GM19328 (cell line): ENCODE measurements around the gene MYLK2.

Source experiments
- ATAC-seq: cut with Tn5 transposase; IDR thresholded peaks from one replicate; pipeline ENCODE4 v1.9.1; 2021; ENCODE audit warnings: mild to moderate bottlenecking, moderate library complexity; ENCODE audit not compliant: unreplicated experiment

MYLK2 gene

DNA sequence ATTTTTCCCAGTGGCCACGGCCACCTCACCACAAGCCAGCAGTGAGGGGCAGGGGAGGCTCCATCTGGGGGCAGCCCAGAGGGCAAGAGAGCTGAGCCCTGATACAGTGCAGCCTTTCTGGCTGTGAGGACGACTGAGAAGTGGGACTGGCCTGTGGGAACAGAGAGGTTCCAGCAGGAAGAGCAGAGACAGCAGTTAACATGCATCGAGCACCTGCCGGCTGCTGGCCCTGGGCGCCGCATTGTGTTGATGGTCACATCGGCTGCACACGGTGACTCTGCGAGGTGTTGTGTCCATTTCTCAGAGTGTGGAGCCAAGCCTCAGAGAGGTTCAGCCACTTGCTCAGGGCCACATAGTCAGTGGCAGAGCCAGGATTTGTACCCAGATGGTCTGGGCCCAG lies 16.4 kb downstream of the MYLK2 start:
- no peak for ATAC-seq

DNA sequence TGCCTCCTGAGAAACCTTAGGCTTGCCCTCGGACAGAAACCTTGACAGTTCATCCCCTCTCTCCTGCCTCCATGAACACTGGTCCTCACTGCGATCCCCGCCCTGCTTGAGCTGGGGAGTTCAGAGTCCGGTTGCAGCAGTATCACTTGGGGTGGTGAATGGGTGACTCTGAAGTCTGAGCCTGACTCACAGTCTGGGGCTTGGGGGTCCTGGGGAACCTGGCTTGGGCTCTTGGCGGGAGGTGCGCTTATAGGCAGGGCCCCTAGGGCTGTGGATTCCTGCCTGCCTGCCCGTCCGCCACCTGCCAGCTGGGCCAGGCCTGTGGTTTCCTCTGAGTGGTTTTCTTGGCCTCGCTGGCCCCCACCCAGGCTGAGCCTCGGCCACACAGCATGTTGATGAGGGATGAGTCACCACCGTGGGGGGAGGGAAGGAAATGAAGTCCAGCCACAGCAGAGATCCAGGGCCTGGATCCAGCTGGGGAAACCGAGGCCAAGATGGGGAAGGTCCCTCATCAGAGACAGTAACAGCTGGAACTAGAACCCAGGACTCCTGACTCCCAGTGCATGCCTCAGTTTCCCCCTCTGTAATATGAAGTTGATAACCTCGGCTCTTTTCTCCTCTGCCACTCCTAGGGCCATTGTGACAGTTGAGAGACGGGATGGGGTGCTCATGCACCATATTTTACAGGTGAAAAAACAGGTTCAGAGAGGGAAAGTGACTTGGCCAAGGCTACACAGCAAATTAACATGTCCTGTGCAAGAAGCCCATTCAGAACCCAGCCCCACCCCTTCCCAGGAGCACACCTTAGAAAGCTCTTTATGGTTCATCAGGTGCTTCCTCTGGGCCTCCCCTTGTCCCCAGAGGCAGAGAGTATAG lies 17.1 kb downstream of the MYLK2 start:
- no peak for ATAC-seq

DNA sequence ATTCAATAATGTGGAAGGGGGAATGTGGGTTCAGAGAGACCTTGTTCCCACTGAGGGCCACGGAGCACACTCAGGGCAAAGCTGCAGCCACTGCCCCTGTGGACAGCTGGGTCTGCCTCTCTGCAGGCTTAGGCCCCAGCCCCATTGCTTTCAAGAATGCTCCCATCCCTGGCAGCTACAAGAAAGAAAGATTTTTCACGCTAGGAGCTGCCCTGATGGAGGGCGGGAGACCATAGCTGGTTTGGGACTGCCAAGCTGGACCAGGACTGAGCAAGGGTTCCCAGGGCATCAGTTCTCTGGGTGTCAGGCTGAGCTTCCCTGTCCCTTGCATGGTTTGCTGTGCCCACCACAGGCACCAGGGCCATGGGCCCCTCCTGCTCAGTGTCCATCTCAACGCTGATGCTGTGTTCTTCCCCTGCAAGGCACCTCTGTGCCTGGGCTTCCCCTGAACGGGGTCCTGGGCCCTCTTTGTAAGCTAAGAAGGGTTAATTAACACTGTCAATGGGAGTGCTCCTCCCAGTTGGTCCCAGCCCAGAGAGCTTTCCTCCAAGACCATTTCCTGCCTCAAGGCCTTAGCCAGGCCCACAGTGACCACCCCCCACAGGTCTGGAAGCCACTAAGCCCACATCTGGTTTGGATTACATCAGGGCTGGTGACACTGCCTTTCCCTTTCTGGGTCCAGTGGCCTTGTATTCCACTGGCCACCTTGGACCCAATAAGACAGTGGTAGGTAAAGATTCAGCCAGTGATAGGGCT lies 17.9 kb downstream of the MYLK2 start:
- no peak for ATAC-seq

DNA sequence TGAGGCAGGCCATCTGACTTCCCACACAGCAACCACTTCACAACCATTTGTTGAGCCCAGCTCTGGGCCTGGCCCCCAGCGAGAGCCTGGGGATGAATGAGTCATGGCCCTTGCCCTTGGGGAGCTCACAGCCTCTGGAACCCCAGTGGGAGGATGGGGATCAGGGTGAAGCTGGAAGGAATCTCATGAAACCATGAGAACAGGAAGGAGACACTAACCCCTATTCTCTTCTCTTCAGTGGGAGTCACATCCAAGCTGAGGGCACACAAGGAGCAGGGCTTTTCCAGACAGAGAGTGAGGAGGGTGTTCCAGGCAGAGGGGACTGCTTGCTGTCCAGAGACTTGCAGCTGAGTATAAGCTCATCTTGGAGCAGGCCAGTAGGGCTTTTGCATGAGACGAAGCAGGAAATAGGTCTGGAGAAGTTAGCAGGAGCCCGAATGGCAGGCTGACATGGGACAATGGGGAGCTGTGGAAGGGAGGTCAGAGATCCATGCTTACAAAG lies 18.8 kb downstream of the MYLK2 start:
- no peak for ATAC-seq

DNA sequence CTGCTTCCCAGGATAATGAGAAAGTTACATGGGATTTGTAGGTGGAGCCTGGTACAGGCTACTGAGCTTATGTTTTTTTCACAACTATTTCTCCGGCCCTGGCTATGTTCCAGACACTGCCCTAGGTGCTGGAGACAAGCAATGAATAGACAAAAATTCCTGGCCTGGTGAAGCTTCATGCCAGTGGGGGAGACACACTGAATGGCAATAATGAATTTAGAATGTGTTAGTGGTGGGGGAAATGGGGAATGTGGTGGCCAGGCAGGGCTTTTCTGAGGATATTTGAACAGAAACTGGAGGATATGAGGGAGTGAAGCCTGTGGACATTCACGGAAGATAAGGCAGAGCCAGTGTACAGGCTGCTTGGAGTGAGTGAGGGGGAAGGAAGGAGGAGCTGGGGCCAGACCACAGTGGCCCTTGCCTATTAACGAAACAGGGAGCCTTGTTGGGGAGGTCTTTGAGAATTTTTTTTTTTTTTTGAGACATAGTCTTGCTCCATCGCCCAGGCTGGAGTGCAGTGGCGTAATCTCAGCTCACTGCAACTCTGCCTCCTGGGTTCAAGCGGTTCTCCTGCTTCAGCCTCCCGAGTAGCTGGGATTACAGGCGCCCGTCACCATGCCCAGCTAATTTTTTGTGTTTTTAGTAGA lies 19.6 kb downstream of the MYLK2 start:
- no peak for ATAC-seq

DNA sequence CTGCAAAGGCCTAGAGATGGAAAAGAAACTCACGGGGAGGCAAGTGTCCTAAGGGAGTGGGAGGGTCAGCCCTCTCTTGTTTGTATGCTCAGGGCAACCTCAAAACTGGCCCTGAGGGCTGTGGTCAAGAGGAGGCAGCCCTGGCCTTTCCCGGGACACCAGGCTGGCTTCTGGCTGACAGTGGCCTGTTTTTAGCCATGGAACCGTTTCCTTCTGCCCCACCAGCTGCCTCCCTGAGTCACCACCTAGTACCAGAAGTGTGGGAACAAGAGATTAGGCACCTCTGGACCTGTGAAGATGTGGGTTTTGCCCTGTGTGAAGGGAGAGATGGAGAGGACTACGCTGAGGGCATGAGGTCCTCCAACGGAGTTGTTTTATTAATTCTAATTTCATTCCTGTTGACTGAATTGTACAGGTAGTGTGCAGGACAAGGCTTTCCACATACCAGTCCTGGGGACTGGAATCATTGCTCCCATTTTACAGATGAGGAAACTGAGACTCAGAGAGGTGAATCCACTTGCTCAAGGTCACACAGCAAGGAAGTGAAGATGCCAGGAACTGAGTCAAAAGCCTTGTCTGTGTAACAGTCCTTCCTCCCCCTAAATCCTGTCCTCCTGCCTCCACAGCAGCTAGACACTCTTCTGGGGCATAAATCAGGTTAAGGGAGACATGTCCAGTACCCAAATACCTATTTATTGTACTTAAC lies 20.8 kb downstream of the MYLK2 start:
- ATAC-seq, result no peak

DNA sequence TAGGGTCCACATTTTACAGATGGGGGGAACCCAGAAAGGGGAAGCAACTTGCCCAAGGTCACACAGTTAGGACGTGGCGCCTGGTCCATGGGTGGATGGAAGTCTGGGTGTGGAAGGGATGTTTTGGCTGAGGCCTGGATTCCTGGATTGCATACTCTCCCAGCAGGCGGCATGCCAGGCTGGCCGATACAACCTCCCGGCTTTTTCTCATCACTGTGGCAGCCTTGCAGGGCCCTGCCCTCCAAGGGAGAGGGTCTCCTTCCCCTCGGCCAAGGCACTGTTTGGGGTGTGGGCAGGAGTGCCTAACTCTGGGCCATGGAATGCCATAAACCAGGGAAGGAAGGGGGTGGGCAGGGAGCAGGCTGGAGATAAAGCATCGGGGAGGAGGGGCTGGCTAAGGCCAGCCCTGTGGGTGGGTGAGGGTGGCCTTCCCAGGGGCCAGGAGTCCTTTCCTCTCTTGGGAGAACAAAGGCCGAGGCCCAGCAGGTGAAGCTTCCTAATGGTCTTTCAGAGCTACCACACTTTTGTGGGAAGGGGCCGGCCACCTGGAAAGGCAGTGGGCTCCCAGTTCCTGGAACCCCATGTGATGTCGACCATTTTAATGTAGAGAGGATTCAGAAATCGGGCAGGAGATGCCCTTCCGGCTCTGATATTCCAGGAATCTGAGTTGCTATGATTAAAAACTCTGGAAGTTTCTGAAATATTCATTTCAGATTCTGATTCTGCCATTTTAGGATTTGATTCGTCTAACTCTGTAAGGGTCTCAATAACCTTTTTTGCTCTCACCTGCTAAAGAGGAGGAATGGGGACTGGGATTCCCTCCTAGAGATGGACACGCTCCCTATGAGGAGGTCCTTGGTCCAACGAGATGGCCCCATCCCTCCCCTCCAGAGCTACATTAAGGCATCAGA lies 22.0 kb downstream of the MYLK2 start:
- ATAC-seq, result no peak

DNA sequence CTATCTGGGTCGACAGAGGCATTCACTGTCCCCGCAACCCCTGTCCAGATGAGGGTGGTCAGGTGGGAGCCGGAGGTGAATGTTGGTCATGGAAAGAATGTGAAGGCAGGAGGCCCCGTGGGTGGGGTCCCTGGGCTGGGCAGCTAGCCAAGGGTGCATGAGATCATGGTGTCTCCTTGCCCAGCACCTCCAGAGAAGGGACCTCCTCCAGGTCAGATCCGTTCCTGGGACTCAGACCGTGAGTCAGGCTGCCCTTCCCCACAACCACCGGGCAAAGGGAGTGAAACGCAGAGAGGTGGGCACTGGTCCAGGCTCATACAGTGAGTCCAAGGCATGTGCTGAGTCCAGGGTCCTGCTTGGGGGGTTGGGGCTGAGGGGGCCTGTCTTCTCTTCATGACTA lies 22.8 kb downstream of the MYLK2 start:
- ATAC-seq, result no peak

DNA sequence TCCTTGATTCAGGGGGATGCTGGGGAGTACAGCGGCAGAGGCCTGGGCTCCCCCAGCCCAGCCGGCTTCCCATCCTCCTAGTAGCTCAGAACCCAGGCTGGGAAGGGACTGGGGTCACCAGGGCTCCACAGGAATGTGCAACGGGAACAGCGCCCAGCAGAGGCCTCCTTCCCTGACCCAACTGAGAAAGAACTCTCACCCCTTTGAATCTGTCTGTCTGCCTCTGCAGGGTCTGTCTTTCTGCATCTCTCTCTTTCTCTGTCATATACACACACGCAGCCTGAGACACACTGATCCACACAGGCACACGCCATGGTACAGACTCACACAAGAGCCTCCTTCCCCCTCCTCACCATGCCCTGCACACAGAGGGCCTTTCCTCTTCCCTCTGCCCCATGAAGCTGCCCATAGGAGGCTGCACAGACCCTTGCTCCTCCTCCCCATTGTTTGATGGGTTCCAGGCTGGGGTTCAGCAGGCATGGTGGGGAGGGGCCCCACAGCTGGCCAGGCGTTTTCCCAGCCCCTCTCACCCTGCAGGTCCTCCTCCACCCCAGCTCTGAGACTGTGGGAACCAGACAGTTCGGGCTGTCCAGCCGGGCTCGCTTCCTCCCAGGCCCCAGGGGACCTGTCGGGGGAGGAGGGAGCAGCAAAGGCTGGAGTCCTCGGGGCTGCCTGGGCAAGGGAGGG lies 23.5 kb downstream of the MYLK2 start:
- no peak for ATAC-seq

DNA sequence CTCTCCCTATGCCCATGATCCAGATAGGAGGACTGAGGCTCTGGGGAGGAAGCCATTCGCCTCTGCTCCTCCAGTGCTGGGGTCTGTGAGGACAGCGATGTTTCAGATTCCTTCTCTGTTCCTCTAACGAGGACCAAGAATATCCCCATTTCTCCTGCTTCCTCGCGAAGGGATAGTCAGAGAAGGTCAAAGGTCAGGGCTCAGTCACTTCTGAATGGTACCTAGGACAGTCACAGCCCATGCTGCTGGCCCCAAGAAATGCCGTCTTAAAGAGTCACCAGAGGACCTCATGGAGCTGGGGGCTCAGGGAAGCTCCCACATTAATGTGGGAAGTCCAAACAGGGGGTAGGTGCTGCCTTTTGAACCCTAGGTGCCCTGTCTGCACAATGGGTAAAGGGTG lies 24.1 kb downstream of the MYLK2 start:
- ATAC-seq, result no peak

DNA sequence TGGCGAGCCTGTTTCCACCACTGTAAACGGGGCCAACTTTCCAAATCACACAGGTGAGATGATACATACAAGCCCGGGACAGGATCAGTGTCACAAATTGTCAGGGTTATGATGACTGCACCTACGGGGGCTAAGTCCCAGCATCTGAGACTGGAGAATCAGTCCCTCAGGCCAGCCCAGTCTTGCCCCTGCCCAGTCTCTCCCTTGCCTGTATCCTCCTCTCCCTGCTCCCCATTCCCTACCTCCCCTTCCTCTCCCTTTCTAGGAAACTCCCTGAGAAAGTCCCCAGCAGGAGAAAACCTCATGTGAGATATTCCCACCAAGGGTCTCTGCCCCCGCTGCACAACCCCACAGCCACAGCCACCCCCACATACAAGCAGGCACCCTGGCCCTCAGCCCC lies 24.7 kb downstream of the MYLK2 start:
- no peak for ATAC-seq

DNA sequence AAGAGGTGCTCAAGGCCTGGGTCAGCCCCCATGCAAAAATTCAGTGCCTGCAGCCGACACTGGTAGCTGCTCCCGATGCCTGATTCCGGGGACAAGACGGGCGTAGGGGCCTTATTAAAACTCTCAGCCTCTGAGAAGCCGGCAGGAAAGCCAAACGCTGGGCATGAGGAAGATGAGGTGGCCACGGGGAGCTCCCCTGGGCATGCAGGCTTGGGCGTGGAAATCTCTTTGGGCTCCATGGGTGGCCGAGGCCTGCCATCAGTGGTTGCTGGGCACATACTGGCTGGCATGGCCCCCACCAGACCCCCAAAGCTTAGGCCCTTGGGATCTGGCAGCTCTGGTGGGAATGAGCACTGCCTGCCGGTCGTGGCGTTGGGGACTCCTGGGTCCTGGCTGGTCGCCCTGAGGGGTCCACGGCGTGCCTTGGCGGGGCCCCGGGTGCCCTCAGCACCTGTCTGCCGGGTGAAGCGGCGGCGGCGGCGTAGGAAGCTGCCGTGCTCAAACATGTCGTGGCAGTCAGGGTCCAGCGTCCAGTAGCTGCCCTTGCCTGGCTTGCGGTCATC lies 25.7 kb downstream of the MYLK2 start:
- ATAC-seq, result no peak

DNA sequence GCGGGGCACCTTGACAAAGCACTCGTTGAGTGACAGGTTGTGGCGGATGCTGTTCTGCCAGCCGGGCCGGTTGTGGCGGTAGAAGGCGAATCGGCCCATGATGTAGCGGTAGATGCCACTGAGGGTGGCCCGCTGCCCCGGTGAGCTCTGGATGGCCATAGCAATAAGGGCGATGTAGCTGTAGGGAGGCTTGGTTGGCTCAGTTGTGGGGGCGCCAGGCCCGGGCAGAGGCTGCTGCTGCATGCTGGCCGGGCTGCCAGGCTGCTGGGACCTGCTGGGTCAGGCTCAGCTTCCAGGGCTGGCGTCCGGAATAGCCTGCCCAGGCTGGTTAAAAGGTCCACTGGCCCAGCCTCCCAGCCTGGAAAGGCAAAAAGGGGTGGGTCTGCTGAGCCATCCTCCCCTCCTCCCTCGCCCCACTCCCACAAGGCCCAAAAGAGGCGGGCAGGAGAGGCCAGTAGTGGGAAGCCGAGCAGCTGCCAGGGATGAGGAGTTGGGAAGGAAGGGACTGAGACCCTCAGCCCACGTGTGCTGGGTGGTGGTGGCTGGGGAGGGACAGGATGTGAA lies 26.2 kb downstream of the MYLK2 start, which contains the start of gene FOXS1:
Gene FOXS1 (minus strand): TSS at position 305 of the 564 bp plus-strand sequence. CDS start 62 bp downstream, at position 243.
- ATAC-seq, result no peak

DNA sequence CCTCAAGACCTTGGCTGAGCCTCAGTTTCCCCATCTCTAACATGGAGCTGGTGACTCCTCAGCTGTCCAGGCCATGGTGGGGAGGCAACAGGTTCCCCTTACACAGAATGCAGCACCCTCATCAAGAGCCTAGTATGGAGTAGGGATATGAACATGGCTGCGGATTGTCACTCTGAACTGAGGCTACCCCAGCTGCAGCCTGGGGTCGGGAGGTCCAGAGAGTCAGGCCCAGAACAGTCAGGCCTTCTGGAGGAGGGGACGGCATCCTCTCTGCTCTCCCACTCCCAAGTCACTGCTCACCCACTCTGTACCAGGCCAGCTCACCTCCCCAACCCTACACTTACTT lies 27.6 kb downstream of the MYLK2 start:
- ATAC-seq, result no peak

DNA sequence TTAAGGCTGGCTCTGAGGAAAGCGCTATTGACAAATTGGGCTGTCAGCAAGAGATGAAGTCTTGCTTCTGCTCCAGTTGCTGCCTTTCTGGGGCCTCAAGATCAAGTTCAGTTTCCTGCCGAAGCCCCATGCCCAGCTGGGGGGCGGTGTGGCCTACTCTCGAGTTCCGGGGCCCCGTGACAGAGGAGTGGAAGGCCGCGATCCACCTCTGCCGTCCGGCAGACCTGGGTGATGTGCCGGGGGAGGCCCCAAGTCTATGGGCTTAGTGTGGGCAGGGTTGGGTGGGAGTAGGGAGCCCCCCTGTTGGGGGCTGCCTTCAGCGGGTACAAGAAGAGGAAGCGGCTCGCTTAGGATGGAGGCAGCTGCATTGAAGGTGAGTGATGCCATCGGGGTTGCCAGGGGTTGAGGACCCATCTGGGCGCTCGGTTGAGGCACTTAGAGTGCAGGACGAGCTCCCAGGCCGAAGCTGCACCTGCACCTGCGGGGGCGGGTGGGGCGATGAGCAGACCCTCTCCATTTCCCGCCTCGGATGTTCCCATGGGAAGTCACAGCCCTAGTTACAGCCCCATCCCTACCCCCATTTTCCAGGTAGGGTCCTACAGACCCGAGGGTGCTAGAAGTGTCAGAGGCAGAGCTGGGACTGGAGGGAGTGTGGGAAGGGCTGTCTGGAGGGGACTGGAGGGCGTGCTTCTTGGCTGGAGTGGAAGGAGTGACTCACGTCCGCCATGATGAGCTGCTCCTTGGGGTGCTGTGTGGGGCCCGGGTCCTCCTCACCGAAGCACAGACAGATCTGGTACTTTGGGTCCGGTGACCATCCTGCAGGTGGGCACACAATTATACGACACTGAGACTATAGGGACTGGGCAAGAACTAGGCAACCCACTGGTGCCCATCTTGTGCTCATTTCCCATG lies 29.2 kb downstream of the MYLK2 start:
- no peak for ATAC-seq

DNA sequence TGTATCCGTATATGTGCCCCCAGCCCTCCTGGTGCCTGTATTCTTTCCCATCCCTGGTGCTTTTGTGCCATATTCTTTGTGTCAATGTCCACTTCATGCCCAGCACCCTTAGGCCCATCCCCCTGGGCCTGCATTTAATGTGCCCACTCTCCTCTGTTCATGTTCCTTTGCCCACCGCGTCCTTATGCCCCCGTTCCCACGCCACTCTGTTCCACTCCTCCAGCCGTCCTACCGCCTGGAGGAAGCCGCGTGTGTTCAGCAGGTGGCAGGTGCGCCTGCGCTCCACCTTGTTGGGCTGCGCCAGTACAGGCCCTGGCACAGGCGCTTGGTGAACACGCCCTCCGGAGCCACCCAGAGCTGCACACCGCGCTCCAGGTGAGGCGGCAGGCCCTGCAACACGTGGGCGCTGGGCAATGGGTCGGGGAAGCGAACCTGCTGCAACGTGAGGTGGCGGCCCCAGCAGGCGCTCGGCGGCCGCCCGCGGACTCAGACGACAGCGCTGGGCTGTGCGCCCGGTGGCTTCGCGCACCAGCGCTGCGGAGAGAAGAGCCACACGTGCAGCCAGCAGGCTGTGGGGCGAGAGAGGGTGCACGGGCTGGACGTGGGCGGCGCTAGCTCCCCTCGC lies 30.3 kb downstream of the MYLK2 start:
- ATAC-seq, result no peak
